Hypothalamus (tissue), 51 donors: ENCODE results near the gene TRIM59.
"Not testable (repeated sequence)": the region's sequence is repeated elsewhere in the genome, so short reads cannot be mapped to it uniquely, and the experiment has no call there.

Experiments
- DNase-seq, 51 donors: peaks; one replicate each; lab custom pipeline; 2025; lab: John Stamatoyannopoulos, UW

The TRIM59 gene

DNA sequence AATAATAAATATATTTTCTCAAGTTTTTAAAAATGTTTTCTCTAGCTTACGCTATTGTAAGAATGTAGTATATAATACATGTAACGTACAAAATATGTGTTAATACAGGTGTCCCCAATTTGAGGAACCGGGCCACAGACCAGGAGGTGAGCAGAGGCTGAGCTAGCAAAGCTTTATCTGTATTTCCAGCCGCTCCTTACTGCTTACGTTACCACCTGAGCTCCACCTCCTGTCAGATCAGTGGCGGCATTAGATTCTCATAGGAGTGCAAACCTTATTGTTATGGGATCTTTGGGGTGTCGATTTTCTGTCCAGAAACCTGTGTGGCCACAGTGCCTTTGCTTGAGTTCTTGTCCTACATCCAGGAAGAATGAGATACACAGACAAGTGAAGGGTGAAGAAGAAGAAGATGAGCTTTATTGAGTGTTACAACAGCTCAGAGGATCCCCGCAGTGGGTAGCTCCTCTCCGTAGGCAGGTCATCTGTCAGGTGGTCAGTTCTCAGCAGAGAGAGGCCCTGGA, 9.9 kb upstream of the TRIM59 start:
- no peak for DNase-seq

DNA sequence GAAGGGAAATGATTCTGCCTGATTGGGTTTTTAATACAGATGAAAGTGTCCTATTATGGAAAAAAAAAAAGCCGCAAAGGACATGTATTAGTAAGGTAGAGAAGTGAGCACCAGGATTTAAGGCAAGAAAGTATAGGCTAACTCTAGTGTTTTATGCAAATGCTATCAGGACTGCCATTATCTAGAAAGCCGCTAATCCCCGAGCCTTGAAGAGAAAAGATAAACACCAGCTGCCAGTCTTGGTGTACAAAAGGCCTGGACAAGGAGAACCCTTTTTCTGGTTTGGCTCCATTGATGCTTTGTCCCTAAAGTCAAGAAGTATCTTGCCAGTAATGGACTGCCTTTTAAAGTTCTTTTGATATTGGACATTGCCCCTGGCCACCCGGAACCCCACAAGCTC, 8.6 kb upstream of the TRIM59 start:
- peak in 1 of 51 donors; percentile 16 for DNase-seq

DNA sequence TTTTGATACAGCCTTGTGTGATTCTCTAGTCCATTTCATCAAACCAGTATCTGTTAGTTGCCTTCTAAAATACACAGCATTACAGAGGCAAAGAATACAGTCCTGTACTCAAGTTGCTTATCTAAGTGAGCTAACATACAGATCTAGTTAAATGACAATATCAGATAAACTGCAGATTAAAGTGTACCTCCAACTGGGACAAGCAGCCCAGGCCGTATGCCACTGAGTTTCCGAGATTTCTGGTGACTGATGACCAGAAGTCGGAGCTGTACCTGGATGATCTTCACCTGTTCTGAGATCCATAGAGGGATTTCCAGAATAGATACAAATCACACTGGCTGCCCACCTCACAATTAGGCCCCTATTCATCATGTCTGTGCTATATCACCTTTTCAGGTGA, 6.3 kb upstream of the TRIM59 start:
- no peak for DNase-seq

DNA sequence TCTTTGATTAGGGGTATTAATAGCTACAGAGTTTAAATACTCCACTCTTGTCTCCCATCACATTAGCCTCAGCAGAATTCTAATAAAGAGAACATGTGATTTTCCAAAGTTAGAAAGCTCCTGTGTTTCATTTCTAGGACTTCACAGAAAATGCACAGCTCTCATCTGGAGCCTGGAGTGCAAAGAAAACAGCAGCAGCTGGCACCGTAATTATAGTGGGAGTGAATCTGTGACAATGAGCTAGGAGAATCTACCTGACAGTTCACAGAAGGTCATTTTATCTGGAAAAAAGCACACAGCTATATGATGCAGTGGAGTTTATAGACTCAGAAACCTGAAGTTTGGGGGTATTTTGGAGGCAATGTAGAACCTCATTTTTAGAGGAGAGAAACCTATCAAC, 5.4 kb upstream of the TRIM59 start:
- DNase-seq, result no peak

DNA sequence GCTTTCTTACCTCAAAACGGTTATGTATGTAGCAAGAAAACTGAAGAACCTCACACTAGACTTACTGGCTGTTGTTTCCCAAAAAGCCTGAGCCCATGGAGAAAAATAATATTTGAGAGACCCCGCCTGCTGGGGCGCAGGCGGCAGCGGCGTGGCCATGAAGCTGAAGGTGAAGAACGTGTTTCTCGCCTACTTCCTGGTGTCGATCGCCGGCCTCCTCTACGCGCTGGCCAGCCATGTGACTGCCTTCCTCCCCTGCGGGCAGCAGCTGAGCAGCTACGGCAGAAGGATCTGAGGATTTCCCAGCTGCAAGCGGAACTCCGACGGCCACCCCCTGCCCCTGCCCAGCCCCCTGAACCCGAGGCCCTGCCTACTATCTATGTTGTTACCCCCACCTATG, 2.7 kb upstream of the TRIM59 start:
- not testable (repeated sequence) for DNase-seq

DNA sequence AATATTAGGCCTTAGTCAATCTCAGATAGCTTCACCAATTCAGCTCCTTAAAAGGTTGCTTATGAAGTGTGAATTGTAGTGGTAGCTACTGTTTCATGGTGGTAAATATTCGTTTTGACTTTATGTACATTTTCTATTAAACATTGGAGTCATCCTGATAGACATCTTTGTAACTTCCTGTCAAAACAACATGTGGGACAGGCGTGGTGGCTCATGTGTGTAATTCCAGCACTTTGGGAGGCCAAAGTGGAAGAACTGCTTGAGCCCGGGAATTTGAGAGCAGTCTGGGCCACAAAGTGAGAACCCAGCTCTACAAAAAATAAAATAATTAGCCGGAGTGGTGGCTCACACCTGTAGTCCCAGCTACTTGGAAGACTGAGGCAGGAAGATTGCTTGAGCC, 2.0 kb upstream of the TRIM59 start:
- no peak for DNase-seq

DNA sequence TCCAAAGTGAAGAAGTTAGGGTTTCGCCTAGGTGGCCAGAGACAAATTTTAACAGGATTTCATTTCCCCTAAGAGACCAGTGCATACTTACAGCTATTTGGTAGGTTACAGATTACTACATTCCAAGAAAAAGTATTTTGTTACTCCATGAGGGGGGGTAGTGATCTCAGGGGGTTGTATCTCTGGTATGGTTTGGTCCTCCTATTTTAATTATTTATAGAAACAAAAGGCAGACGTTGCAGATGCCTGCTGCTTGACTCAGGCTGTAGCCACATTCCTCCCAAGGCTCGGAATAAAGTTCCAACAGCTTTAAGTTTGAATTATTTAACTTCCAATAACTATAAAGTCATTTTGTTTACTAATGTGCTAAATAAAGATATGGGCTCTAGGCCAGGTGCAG, 1.3 kb upstream of the TRIM59 start:
- no peak for DNase-seq

DNA sequence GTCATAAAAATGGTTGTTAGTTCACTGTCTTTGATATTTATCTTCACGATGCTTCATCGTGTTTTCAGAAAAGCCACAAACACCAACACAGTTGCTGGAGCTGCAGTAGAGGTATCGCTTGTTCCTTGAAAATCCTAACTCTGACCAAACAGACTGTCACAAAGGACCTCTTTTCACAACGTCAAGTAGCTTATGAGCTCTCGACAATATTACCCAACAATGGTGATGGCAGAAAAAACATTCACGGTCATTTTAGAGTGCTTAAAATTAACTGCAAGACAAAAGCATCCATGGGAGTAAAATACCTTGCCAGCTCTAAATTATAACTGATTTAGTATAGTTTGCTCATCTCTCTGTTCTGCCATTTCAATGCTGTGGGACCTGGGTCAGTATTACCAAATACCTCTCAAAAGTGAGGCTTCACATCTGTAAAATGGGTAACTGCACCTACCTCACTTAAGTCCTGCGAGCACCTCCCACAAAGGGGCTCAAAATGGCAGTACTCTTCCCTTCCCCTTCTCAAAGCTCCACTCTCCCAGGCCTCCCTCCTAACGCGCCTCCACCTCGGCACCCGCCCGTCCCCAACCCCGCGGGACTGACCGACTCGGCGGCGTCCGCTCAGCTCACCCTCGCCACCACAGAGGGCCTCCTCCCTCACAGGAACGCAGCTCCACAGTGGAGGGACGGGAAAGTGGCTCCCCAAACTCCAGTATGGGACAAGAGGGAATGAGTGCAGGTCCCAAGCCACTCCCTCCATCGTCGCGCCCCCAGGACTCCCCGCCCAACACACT, 546 bp downstream of the TRIM59 start:
- peak in 11 of 51 donors; percentile 10 to 61 (median 48) for DNase-seq

DNA sequence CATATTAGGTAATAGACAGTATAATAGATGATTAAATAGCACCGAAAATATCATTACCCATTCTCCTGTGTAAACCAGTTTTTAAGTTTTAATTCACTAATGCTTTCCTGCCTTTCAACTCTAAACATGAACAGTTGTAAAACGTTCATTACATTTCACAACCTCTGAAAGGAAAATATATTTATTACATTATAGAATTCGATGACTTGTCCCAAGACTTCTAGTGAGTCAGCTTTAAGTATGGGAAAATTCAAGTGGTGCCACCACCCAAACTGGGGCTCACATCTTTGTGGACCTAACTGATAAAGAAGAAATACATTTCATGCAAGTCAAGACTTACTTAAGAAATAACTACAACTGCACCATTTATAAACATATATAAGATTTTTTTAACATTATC, 2.0 kb downstream of the TRIM59 start:
- DNase-seq, result no peak

DNA sequence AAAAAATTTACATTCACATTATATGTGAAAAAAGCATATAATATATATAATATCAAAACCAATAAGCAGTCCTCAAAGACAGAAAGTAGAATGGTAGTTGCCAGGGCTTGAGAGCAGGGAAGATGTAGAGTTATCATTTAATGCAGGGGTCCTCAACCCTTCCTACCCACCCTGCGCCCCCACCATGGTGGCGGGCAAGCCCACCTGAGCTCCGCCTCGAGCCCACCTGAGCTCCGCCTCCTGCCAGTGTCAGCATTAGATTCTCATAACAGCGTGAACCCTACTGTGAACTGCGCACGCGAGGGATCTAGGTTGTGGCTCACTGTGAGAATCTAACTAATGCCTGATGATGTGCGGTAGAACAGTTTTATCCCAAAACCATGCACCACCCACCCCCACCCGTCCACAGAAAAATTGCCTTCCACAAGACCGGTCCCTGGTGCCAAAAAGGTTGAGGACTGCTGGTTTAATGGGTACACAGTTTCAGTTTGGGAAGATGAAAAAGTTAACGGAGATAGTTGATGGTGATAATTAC, 3.0 kb downstream of the TRIM59 start:
- DNase-seq, result no peak

DNA sequence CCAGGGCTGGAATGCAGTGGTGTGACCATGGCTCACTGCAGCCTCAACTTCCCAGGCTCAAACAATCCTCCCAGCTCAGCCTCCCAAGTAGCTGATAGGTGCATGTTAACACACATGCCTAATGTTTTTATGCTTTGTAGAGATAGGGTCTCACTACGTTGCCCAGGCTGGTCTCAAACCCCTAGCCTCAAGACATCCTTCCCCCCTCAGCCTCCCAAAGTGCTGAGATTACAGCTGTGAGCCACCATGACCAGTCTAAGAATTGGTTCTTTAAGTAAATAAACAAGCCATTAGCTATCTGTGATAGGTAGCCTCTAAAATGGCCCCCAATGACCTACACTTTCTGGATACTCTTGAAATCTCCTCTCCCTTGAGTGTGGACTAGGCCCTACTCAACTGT, 3.7 kb downstream of the TRIM59 start:
- DNase-seq, result no peak

DNA sequence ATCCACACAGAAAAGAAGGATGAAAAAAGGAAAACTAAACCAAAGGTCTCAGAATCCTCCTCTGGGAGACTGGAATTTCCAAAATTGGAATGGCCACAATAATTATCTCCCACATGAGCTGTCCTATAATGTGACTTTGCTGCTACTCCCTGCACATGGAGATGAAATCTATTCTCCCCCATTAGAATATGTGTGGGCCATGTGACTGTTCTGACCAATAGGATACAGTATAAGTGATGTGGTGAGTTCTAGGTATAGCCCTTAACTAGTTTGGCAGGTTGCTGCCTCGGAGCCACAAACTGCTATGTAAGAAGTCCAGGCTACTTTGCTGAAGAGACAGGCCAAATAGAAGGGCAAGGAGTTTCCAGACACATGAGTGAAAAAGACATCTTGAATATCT, 5.2 kb downstream of the TRIM59 start:
- no peak for DNase-seq

DNA sequence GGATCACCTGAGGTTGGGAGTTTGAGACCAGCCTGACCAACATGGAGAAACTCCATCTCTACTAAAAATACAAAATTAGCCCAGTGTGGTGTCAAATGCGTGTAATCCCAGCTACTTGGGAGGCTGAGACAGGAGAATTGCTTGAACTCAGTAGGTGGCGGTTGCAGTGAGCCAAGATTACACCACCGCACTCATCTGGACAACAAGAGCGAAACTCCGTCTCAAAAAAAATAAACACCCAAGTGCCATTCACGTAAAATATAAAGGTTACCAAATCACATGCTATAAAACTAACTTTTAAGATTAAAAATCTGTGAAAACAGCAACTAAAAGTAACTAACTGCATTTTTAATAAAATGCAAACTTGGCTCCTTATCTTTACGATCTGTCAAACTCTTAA, 8.9 kb downstream of the TRIM59 start:
- DNase-seq, result no peak

DNA sequence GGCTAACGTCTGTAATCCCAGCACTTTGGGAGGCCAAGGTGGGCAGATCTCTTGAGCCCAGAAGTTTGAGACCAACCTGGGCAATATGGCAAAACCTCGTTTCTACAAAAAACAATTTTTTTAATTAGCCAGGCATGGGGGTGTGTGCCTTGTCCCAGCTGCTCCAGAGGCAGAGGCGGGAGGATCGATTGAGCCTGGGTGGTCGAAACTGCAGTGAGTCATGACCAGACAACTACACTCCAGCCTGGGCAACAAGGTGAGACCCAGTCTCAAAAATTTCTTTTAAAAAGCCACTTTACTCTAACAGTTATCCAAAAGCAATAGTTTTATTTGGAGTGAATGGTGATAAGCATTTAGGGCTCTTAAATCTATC, 12.5 kb downstream of the TRIM59 start:
- DNase-seq, result no peak

DNA sequence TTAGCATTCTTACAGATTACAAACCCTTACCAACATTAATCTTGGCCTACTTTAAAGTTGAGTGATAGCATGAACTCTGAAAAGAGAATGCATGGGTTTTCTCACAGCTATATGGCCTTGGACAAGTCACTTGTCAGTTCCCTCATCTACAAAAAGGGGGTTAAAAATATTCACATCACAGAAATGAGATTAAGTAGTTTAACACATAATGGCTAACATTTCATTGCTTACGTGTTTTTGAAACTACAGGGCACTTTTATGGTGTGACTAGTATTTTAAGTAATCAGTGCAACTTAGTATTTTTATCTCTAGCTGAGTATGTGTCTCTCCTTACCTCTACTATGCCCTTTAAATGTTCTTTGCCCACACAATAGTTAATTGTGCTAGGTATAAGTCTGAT, 13.8 kb downstream of the TRIM59 start:
- DNase-seq, result no peak

DNA sequence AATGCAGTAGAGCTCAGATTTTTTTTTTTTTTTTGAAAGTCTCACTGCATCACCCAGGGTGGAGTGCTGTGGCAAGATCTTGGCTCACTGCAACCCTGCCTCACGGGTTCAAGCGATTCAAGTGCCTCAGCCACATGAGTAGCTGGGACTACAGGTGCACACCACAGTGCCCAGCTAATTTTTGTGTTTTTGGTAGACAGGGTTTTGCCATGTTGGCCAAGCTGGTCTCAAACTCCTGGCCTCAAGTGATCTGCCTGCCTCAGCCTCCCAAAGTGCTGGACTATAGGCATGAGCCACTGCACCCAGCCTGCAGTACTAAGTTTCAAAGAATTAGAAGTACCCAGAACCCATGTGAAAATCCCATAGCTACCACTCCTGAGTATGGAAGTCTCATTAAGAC, 14.5 kb downstream of the TRIM59 start:
- DNase-seq, result no peak

DNA sequence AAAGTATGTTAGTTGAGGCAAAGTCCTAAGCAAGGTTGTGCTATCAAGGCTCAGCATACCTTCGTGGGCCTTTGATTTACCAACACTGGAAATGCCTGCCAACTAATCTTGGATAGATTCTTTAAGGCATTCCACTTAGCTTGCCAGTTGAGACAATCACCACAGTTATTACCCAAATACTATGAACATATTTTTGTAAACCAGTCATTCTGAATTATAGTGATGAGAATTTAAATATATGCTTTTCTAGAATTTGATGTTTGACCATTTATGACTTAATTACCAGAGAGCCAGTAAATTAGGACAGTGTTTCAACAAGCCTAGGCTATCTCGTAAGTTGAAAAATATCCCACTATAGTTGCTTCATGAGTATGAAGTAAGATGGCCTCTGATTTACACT, 15.5 kb downstream of the TRIM59 start:
- no peak for DNase-seq

DNA sequence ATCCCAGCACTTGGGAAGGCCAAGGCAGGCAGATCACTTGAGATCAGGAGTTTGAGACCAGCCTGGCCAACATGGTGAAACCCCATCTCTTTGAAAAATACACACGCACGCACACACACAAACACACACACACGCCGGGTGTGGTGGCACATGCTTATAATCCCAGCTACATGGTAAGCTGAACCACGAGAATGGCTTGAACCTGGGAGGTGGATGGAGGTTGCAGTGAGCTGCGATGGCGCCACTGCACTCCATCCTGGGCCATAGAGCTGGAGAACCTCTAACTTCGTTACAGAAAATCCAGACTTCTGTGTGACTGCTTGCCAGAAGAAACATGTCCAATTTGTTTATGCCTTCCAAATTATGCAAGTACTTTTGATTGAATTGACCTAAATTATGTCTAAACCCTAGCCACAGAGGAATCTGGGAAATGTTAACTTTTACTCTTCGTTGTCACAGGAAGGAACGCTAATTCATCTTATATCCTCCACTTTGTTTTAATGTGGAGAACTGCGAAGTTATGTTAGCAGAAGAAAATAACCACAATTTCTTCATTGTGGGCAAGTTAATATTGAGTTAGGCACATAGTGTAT, 21.7 kb downstream of the TRIM59 start:
- DNase-seq, result no peak

DNA sequence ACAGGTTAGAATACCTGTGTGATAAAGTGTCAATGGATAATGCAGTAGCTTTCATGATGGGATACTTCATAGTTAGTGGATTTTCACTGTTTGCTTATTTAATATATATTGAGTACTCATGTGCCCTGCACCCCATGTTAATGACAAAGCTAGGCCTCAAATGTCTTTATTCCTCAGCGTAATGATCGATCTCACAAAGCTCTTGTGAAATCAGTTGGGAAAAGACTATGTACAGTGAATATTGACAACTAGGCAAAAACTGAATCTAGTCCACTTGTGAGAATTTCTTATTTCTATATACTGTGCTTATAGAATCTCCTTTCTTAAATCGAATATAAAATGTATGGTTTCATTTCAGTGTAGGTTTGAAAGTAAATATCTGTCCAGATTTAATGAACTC, 32.3 kb downstream of the TRIM59 start:
- DNase-seq, result no peak

DNA sequence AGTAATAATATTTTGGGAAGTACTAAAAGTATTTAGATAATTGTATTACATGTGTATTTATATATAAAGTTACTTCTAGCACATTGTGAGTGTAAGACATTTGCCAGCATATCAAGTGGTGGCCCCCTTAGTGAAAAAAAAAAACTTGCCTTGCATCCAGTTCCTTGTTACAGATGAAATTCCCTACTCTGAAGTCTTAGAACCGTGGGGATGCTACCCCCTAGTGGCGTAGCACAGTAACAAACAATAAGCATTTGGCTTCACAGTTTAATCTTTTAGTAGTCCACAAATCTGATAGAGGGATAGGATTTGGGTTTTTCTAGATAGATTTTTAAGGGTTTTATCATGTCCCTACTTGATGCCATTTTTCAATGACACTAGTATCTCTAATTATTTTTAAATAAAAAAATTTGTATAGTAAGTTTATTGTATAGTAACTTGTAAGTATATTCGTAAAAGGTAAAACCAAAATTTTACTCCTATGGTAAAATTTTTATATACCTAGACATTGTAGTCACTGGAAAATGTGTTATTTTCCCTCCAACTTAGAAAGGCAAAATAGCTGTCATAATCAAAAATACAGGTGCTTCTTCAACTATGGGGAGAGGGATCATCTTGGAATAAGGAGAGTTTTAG, 35.9 kb downstream of the TRIM59 start:
- peak in 31 of 51 donors; percentile 1 to 74 (median 31) for DNase-seq

DNA sequence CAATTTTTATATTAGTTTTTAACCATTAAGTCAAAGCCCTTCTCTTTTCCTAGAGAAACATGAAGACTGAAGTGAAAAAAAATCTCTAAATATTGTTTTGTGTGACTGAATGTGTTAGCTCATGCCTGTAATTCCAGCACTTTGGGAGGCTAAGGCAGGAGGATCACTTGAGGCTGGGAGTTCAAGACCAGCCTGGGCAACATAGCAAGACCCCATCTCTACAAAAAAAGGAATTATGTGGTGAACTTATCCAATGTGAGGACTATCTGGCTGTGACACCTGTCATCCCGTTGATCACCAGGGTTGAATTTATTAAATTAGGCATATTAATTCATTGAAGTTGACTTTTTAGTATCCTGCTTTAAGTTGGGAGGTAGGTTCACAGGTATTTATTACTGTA, 37.1 kb downstream of the TRIM59 start:
- no peak for DNase-seq
